GM12878 (cell line): ENCODE data around the gene CPS1. TPM values are rescaled to one million over a fixed set of nuclear protein-coding genes. Genes with fewer than 3 reads are reported as not detected.

Experiments used
- ATAC-seq: fragments of 200-7000 bp; cut with Tn5 transposase; 3 replicates; pipeline ENCODE4 v1.9.1; 2020; ENCODE audit warnings: mild to moderate bottlenecking, moderate library complexity
- BruUV-seq: library from RNA; stranded (reverse); fragments of 400-500 nt; replicated peaks from 2 replicates; lab custom pipeline; 2021; lab: Mats Ljungman, UMichigan
- CTCF ChIA-PET: fragments of 300-600 bp; sonication (Branson Sonifier 250); formaldehyde crosslinking; extraction: SDS; loops from one replicate; lab custom pipeline; 2021; ENCODE audit warnings: inconsistent platforms; lab: Yijun Ruan, JAX
- POLR2A ChIA-PET: fragments of 350-600 bp; formaldehyde crosslinking; extraction: SDS; loops from one replicate; lab custom pipeline; 2021; ENCODE audit warnings: inconsistent platforms; lab: Charles Lee
- RAD21 ChIA-PET: fragments of 300-600 bp; sonication (Branson Sonifier 250); formaldehyde crosslinking; loops from one replicate; lab custom pipeline; 2023; ENCODE audit warnings: antibody characterized with exemption; ENCODE audit not compliant: unreplicated experiment; lab: Charles Lee
- SMC1A ChIA-PET: fragments of 300-600 bp; sonication (Branson Sonifier 250); formaldehyde crosslinking; loops from one replicate; lab custom pipeline; 2023; ENCODE audit not compliant: unreplicated experiment, uncharacterized antibody; lab: Charles Lee
- DNase-seq: peaks from one replicate; pipeline ENCODE4 v3.0.0-alpha.2; 2011; ENCODE audit warnings: low read depth, low spot score
- FAIRE-seq: peaks from 3 replicates; lab custom pipeline; 2011; peaks lifted over from hg19 to GRCh38; lab: Jason Lieb, UNC
- H2AFZ ChIP-seq: 2 replicates; pipeline ENCODE4 v1.6.0; 2011; ENCODE audit warnings: low read depth, low read length, control low read depth; ENCODE audit not compliant: control insufficient read depth
- H3K27ac ChIP-seq: 2 replicates; pipeline ENCODE4 v1.5.1; 2011; ENCODE audit warnings: control low read depth; ENCODE audit not compliant: control insufficient read depth, insufficient read depth
- H3K27me3 ChIP-seq, 2 experiments: replicated peaks in 1 of 2; 2 replicates each; pipeline versions ENCODE4 v1.6.0 to v1.6.1; 2011; ENCODE audit warnings: low read length in 1 of 2; ENCODE audit not compliant: control insufficient read depth in 2 of 2, insufficient read depth in 2 of 2
- H3K36me3 ChIP-seq, 2 experiments: 2 replicates each; pipeline ENCODE4 v1.5.1; 2011; ENCODE audit warnings: low read length in 1 of 2; ENCODE audit not compliant: control insufficient read depth in 2 of 2, insufficient read depth in 2 of 2
- H3K4me1 ChIP-seq: 2 replicates; pipeline ENCODE4 v1.6.1; 2011; ENCODE audit warnings: mild to moderate bottlenecking, low read length, moderate library complexity, mixed read lengths; ENCODE audit not compliant: control insufficient read depth, insufficient read depth
- H3K4me2 ChIP-seq: 2 replicates; pipeline ENCODE4 v1.6.0; 2011; ENCODE audit warnings: control low read depth; ENCODE audit not compliant: control insufficient read depth, insufficient read depth
- H3K4me3 ChIP-seq: fragments of 200-600 bp; sonication (generic); 2 replicates; pipeline ENCODE4 v1.5.1; 2016
- H3K79me2 ChIP-seq: 2 replicates; pipeline ENCODE4 v1.6.0; 2011; ENCODE audit warnings: low read length; ENCODE audit not compliant: control insufficient read depth, insufficient read depth
- H3K9ac ChIP-seq: 2 replicates; pipeline ENCODE4 v1.8.0; 2011; ENCODE audit warnings: low read length, control low read depth, mixed read lengths; ENCODE audit not compliant: control insufficient read depth, insufficient read depth
- H3K9me3 ChIP-seq: replicated peaks from 3 replicates; pipeline ENCODE4 v1.5.1; 2011; ENCODE audit warnings: mild to moderate bottlenecking, low read length; ENCODE audit not compliant: control insufficient read depth, insufficient read depth
- H4K20me1 ChIP-seq: 2 replicates; pipeline ENCODE4 v1.6.0; 2011; ENCODE audit not compliant: control insufficient read depth, insufficient read depth
- CBX5 ChIP-seq: sonication (generic); IDR thresholded peaks from 2 replicates; pipeline ENCODE4 v1.6.1; 2016; ENCODE audit warnings: low read depth, moderate library complexity, mild to moderate bottlenecking, inconsistent platforms
- E4F1 ChIP-seq: fragments of 450-650 bp; IDR thresholded peaks from 2 replicates; pipeline ENCODE4 v1.6.1; 2018; ENCODE audit warnings: borderline replicate concordance, mild to moderate bottlenecking; ENCODE audit not compliant: partially characterized antibody
- FOXK2 ChIP-seq: fragments of 450-650 bp; IDR thresholded peaks from 2 replicates; pipeline ENCODE4 v1.6.1; 2017; ENCODE audit warnings: mild to moderate bottlenecking, moderate library complexity
- GATAD2B ChIP-seq: fragments of 450-650 bp; conservative IDR thresholded peaks from 2 replicates; pipeline ENCODE4 v1.6.1; 2017; ENCODE audit warnings: low read depth, mild to moderate bottlenecking, moderate library complexity
- HCFC1 ChIP-seq: fragments of 150-350 bp; IDR thresholded peaks from 2 replicates; pipeline ENCODE4 v1.6.1; 2014; ENCODE audit warnings: low read length
- POU2F2 ChIP-seq: IDR thresholded peaks from 3 replicates; pipeline ENCODE4 v1.6.1; 2011; ENCODE audit warnings: low read depth, mild to moderate bottlenecking, low read length, borderline replicate concordance
- RELB ChIP-seq: fragments of 450-650 bp; IDR thresholded peaks from 2 replicates; pipeline ENCODE4 v1.6.1; 2017; ENCODE audit warnings: low read depth, mild to moderate bottlenecking, moderate library complexity
- SUZ12 ChIP-seq: fragments of 200-600 bp; sonication (generic); IDR thresholded peaks from one replicate; pipeline ENCODE4 v1.6.1; 2018; ENCODE audit warnings: antibody characterized with exemption, mild to moderate bottlenecking; ENCODE audit not compliant: unreplicated experiment
- USF1 ChIP-seq: IDR thresholded peaks from 2 replicates; pipeline ENCODE4 v1.6.1; 2011; ENCODE audit warnings: borderline replicate concordance, low read depth, mild to moderate bottlenecking, moderate library complexity, mixed read lengths, low read length; ENCODE audit not compliant: insufficient read depth; ENCODE audit errors: extremely low read length
- ZNF384 ChIP-seq: IDR thresholded peaks from 2 replicates; pipeline ENCODE4 v1.6.1; 2012; ENCODE audit warnings: low read depth, mild to moderate bottlenecking, low read length, improper control_type of control experiment, borderline replicate concordance
- WGBS: methylation state at CpG from one replicate; pipeline ENCODE4 v1.1.6; 2016; ENCODE audit warnings: low lambda C conversion rate; ENCODE audit not compliant: insufficient replicate concordance, insufficient coverage; ENCODE audit errors: missing lambda C conversion rate; 5-methylcytosine and 5-hydroxymethylcytosine counted together
- in situ Hi-C: fragments of 300-500 bp; cut with MboI; formaldehyde crosslinking; loops from 9 replicates; pipeline ENCODE4 v1.14.3; 2018; ENCODE audit warnings: mixed read lengths
- intact Hi-C: fragments of 100-400 bp; cut with micrococcal nuclease; formaldehyde crosslinking; loops from one replicate; pipeline ENCODE4 v1.14.2; 2022; ENCODE audit not compliant: unreplicated experiment
- polyA plus RNA-seq, 11 experiments: library from polyadenylated mRNA; depleted of rRNA in 4 of 11; unstranded in 6 of 11; stranded (reverse) in 5 of 11; fragments of >200 nt; fragmentation: Nextera tagmentation in 4 of 11; fragmentation: Illumina TruSeq in 1 of 11; extraction: Ambion mirVana in 4 of 11; extraction: Trizol in 1 of 11; gene quantifications; 1 replicate in 1 of 11; 2 replicates in 10 of 11; pipeline versions ENCODE4 v1.2.1 to v1.2.3, GENCODE V29; 2011 to 2016; ENCODE audit warnings: inconsistent platforms in 2 of 11, missing spikeins in 2 of 11, low read depth in 1 of 11
- total RNA-seq, 4 experiments: library from RNA; depleted of rRNA in 3 of 4; stranded (reverse); fragments of >200 nt in 3 of 4; fragmentation: Illumina TruSeq in 1 of 4; extraction: Trizol in 1 of 4; gene quantifications; 2 replicates each; pipeline versions ENCODE4 v1.2.1 to v1.2.3, GENCODE V29; 2013 to 2021

The CPS1 gene
- total and polyA plus RNA-seq, 10 of the 15 experiments (the other 5 are each of a cell fraction or from before 2014, with no cell fraction given), result 0.20 to 4.6 (median 0.55) TPM

GRCh38 chr2:210620456-210620855, 64.1 kb downstream of the CPS1 start:
- no TSS peak for BruUV-seq
- in situ Hi-C loops, result no loop called here
- intact Hi-C loops, result no loop called here
- POLR2A ChIA-PET, result no interaction called here
- Histone ChIP-seq H4K20me1 (no peaks in the 10 kb centered on the region), H3K9me3 (no peaks in the 10 kb centered on the region), H3K4me1 (no peaks in the 10 kb centered on the region), H3K27me3 (no peaks in the 10 kb centered on the region), H3K4me2 (no peak overlapping the region), H3K27ac (no peak overlapping the region), H3K36me3 (no peaks in the 10 kb centered on the region), H3K9ac (no peak overlapping the region), H3K79me2 (no peaks in the 10 kb centered on the region), H2AFZ (no peak overlapping the region), H3K4me3 (no peak overlapping the region)
- FAIRE-seq, result no peak
- no peak for DNase-seq
- no peak for ATAC-seq
- SMC1A ChIA-PET, result no interaction called here
- RAD21 ChIA-PET, result no interaction called here
- no peak for TF ChIP-seq POU2F2
- TF ChIP-seq GATAD2B, result no peak
- TF ChIP-seq RELB, result no peak
- CTCF ChIA-PET, result interaction anchor here (0.9 kb wide), 1 partner anchor 9 kb away, joined by 3 read pairs; no protein-coding TSS in a partner anchor
- 56% methylated on average over 3 of the region's 3 CpGs for WGBS

- in situ Hi-C loops (no loop called here), intact Hi-C loops (no loop called here)
- ChIA-PET SMC1A (no interaction called here), POLR2A (no interaction called here), RAD21 (no interaction called here), CTCF (no interaction called here)
- no peak overlapping the region for H3K27ac ChIP-seq
- H3K36me3 ChIP-seq, result no peaks in the 10 kb centered on the region
- no peak for TF ChIP-seq ZNF384
- TF ChIP-seq USF1, result no peak
- no peak for TF ChIP-seq SUZ12
- no peak for TF ChIP-seq CBX5
- TF ChIP-seq FOXK2, result no peak
- no peak for TF ChIP-seq E4F1
- no peak for TF ChIP-seq HCFC1
- no TSS peak for BruUV-seq
- DNase-seq (no peak), ATAC-seq (no peak), FAIRE-seq (no peak)
- WGBS, result 23% methylated on average over 4 of the region's 4 CpGs
- H3K4me3 ChIP-seq, result no peak overlapping the region
- no peaks in the 10 kb centered on the region for H3K9me3 ChIP-seq
- no peaks in the 10 kb centered on the region for H3K27me3 ChIP-seq
- H4K20me1 ChIP-seq, result no peaks in the 10 kb centered on the region
- no peak overlapping the region for H3K9ac ChIP-seq
- H2AFZ ChIP-seq, result no peak overlapping the region
- no peaks in the 10 kb centered on the region for H3K4me1 ChIP-seq
- no peaks in the 10 kb centered on the region for H3K79me2 ChIP-seq
- no peak overlapping the region for H3K4me2 ChIP-seq
Measured at GRCh38 chr2:210623506-210623905, 67.1 kb downstream of the CPS1 start.
